Brain microvascular endothelial cell (primary cell): ENCODE results near the gene TAS2R42.

Experiments
- DNase-seq: peaks from one replicate; pipeline ENCODE4 v3.0.0-alpha.2; 2020
- H3K27ac ChIP-seq: fragments of 250-450 bp; sonication (Bioruptor Pico); 2 replicates; pipeline ENCODE4 v1.5.1; 2020; ENCODE audit warnings: mild to moderate bottlenecking, moderate library complexity
- H3K27me3 ChIP-seq: fragments of 250-450 bp; sonication (Bioruptor Pico); replicated peaks from 2 replicates; pipeline ENCODE4 v1.5.1; 2020; ENCODE audit warnings: mild to moderate bottlenecking
- H3K36me3 ChIP-seq: fragments of 250-450 bp; sonication (Bioruptor Pico); replicated peaks from 2 replicates; pipeline ENCODE4 v1.5.1; 2020; ENCODE audit warnings: mild to moderate bottlenecking
- H3K4me3 ChIP-seq: 2 replicates; pipeline ENCODE4 v1.5.1; 2011; ENCODE audit warnings: low read depth, mild to moderate bottlenecking, control low read depth, low read length, moderate library complexity
- CTCF ChIP-seq: IDR thresholded peaks from 2 replicates; pipeline ENCODE4 v1.5.1; 2011; ENCODE audit warnings: low read depth, mild to moderate bottlenecking, moderate library complexity, low read length, control low read depth, inconsistent platforms; ENCODE audit errors: missing control alignments
- in situ Hi-C: cut with HindIII; loops from 2 replicates; pipeline ENCODE4 v1.10.0; 2017; ENCODE audit warnings: low sequenced_read_pairs, low pct_ligation_motif_present

TAS2R42 gene

GRCh38 chr12:11186837-11187236 lies at the start of gene TAS2R42:
Gene TAS2R42, minus strand, starts transcription at chr12:11186937. Its CDS starts 0 bp downstream, at chr12:11186937.
- DNase-seq, result no peak
- Histone ChIP-seq H3K27me3 (peaks cover 2% of the 10 kb centered on the region), H3K4me3 (no peak within 1 kb of the TSS), H3K27ac (no peak within 1 kb of the TSS), H3K36me3 (no peaks in the 10 kb centered on the region)
- in situ Hi-C loops, result no loop called here
- TF ChIP-seq CTCF, result no peak

GRCh38 chr12:11233532-11233931 lies 46.8 kb upstream of the TAS2R42 start:
- in situ Hi-C loops, result loop anchor here (25.0 kb wide), 1 partner anchor 254 kb away; no protein-coding TSS in a partner anchor
- TF ChIP-seq CTCF, result no peak

GRCh38 chr12:11228296-11228879 lies 41.7 kb upstream of the TAS2R42 start:
- DNase-seq, result peak; percentile 70
- H3K27me3 ChIP-seq, result no peaks in the 10 kb centered on the region
- H3K27ac ChIP-seq, result no peak overlapping the region
- H3K36me3 ChIP-seq, result no peaks in the 10 kb centered on the region
- TF ChIP-seq CTCF, result peak; percentile 90
- no peak overlapping the region for H3K4me3 ChIP-seq
- in situ Hi-C loops, result loop anchor here (25.0 kb wide), 1 partner anchor 259 kb away; no protein-coding TSS in a partner anchor

More at GRCh38 chr12:11233532-11233931, 46.8 kb upstream of the TAS2R42 start:
- no peaks in the 10 kb centered on the region for H3K36me3 ChIP-seq
- no peak overlapping the region for H3K4me3 ChIP-seq
- DNase-seq, result no peak
- H3K27me3 ChIP-seq, result no peaks in the 10 kb centered on the region
- H3K27ac ChIP-seq, result no peak overlapping the region

GRCh38 chr12:11227373-11227772 lies 40.6 kb upstream of the TAS2R42 start:
- H3K4me3 ChIP-seq, result no peak overlapping the region
- no peak overlapping the region for H3K27ac ChIP-seq
- no peak for TF ChIP-seq CTCF
- no peak for DNase-seq
- no peaks in the 10 kb centered on the region for H3K27me3 ChIP-seq
- no peaks in the 10 kb centered on the region for H3K36me3 ChIP-seq
- in situ Hi-C loops, result loop anchor here (25.0 kb wide), 1 partner anchor 260 kb away; no protein-coding TSS in a partner anchor

- DNase-seq, result no peak
- no peak for TF ChIP-seq CTCF
- H3K27ac ChIP-seq, result no peak overlapping the region
- no peak overlapping the region for H3K4me3 ChIP-seq
- H3K36me3 ChIP-seq, result no peaks in the 10 kb centered on the region
- in situ Hi-C loops, result no loop called here
- no peaks in the 10 kb centered on the region for H3K27me3 ChIP-seq
Observed at GRCh38 chr12:11209113-11209512, 22.4 kb upstream of the TAS2R42 start.

GRCh38 chr12:11204173-11204572 lies 17.4 kb upstream of the TAS2R42 start:
- DNase-seq, result no peak
- in situ Hi-C loops, result no loop called here

More at GRCh38 chr12:11204173-11204572, 17.4 kb upstream of the TAS2R42 start:
- Histone ChIP-seq H3K36me3 (no peaks in the 10 kb centered on the region), H3K4me3 (no peak overlapping the region), H3K27me3 (no peaks in the 10 kb centered on the region), H3K27ac (no peak overlapping the region)
- no peak for TF ChIP-seq CTCF
